Body of pancreas (tissue), 4 donors: Measurements from ENCODE around the gene GUCA2B. TPM values are rescaled to one million over a fixed set of nuclear protein-coding genes. Genes with fewer than 3 reads are reported as not detected.
A peak's percentile ranks its signal among the peaks of the same experiment; 100 is the strongest.

Experiments
- ATAC-seq: fragments of 150-250 bp; one replicate; pipeline ENCODE4 v1.9.1; 2016
- DNase-seq, 4 donors: peaks; one replicate each; pipeline ENCODE4 v3.0.0-alpha.2; 2019
- H3K27ac ChIP-seq, 4 donors: fragments of 200-600 bp; sonication (generic); 1 replicate in 3 of 4; 2 replicates in 1 of 4; pipeline versions ENCODE4 v1.5.1 to v1.6.1; 2016 to 2019; ENCODE audit warnings: mild to moderate bottlenecking in 1 of 4, mixed read lengths in 1 of 4, moderate library complexity in 1 of 4
- H3K27me3 ChIP-seq, 2 donors: fragments of 200-600 bp; sonication (generic); one replicate each; pipeline ENCODE4 v1.6.0; 2016; ENCODE audit warnings: mild to moderate bottlenecking in 1 of 2
- H3K36me3 ChIP-seq, 2 donors: fragments of 200-600 bp; sonication (generic); replicated peaks in 1 of 2; 2 replicates each; pipeline ENCODE4 v1.5.1; 2016; ENCODE audit warnings: low read depth in 2 of 2; ENCODE audit not compliant: insufficient read depth in 1 of 2
- H3K4me1 ChIP-seq: fragments of 200-600 bp; sonication (generic); one replicate; pipeline ENCODE4 v1.6.0; 2016
- H3K4me3 ChIP-seq, 2 donors: fragments of 200-600 bp; sonication (generic); 1 replicate in 1 of 2; 2 replicates in 1 of 2; pipeline ENCODE4 v1.5.1; 2016 to 2019
- H3K9me3 ChIP-seq, 3 donors: fragments of 200-600 bp; sonication (generic); 1 replicate in 2 of 3; 2 replicates in 1 of 3; pipeline ENCODE4 v1.5.1; 2016
- POLR2A ChIP-seq, 3 donors: fragments of 450-650 bp; IDR thresholded peaks; one replicate each; pipeline ENCODE4 v1.6.1; 2016; ENCODE audit warnings: antibody characterized with exemption in 3 of 3, mild to moderate bottlenecking in 2 of 3
- WGBS, 2 donors: methylation state at CpG; one replicate each; pipeline ENCODE4 v1.1.5; 2017; 5-methylcytosine and 5-hydroxymethylcytosine counted together
- intact Hi-C: fragments of 100-400 bp; cut with DNase I; formaldehyde crosslinking; loops from one replicate; pipeline ENCODE4 v1.15.1; 2023
- total RNA-seq, 2 donors: library from RNA; depleted of rRNA; stranded (reverse); fragments of >200 nt; gene quantifications; one replicate each; pipeline ENCODE4 v1.1.0, GENCODE V29; 2016
- TF ChIP-seq, protein P1 (sequence below), 7 experiments: fragments of 450-650 bp in 4 of 7; fragments of 200-600 bp in 3 of 7; sonication (generic) in 3 of 7; IDR thresholded peaks; one replicate each; pipeline ENCODE4 v1.5.1; 2016 to 2019; ENCODE audit warnings: antibody characterized with exemption in 7 of 7

Gene GUCA2B
- total RNA-seq, 2 donors from 2014 or later: not detected

DNA sequence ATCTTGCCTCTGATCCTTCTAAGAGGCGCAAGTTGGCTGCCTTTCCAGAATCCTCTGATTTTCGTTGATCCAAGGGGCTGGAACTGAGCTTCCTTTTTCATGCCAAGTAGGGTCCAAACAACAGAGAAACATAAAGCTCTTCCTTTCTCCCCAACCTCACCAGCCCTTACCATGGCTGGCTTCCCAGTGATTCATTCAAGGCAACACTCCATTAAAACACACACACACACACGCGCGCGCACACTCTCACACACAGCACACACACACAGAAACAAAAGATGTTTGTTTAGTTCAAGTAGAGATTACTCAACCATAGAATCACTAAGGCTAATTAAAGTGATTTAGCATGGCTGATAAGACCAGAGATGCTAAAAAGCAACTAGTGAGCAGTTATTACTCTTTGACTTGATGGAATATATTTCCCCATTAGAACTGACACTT lies 24.4 kb downstream of the GUCA2B start:
- Histone ChIP-seq H3K36me3 (peaks cover 0 to 3% of the 10 kb centered on the region in 2 donors), H3K27me3 (no peaks in the 10 kb centered on the region), H3K9me3 (no peaks in the 10 kb centered on the region), H3K4me3 (no peak overlapping the region), H3K27ac (peak overlapping the region in 1 of 4 donors; percentile 6), H3K4me1 (peaks cover 22% of the 10 kb centered on the region)
- 52 to 56% methylated on average over 6 of the region's 6 CpGs for WGBS, 2 donors
- no peak for ATAC-seq
- TF ChIP-seq POLR2A (IDR thresholded peaks at IDR 0.05): no peak
- TF ChIP-seq, protein P1, sequence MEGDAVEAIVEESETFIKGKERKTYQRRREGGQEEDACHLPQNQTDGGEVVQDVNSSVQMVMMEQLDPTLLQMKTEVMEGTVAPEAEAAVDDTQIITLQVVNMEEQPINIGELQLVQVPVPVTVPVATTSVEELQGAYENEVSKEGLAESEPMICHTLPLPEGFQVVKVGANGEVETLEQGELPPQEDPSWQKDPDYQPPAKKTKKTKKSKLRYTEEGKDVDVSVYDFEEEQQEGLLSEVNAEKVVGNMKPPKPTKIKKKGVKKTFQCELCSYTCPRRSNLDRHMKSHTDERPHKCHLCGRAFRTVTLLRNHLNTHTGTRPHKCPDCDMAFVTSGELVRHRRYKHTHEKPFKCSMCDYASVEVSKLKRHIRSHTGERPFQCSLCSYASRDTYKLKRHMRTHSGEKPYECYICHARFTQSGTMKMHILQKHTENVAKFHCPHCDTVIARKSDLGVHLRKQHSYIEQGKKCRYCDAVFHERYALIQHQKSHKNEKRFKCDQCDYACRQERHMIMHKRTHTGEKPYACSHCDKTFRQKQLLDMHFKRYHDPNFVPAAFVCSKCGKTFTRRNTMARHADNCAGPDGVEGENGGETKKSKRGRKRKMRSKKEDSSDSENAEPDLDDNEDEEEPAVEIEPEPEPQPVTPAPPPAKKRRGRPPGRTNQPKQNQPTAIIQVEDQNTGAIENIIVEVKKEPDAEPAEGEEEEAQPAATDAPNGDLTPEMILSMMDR (IDR thresholded peaks at IDR 0.05): no peak
- peak in 1 of 4 donors; percentile 28 for DNase-seq
- intact Hi-C loops: no loop called here

DNA sequence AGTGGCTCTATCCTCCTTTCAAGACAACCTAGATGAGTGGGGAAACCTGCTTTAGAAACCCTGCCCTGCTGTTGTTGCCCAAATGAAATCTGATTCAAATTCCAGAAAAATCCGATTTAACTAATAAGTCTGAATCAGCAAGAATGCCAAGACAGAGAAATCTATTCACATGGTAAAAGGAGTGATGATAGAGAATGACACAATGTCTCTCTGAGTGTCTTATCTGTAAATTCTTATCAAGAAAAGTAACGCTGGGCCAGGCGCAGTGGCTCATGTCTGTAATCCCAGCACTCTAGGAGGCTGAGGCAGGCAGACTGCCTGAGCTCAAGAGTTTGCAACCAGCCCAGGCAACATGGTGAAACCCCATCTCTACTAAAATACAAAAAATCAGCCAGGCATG lies 25.0 kb downstream of the GUCA2B start:
- no peaks in the 10 kb centered on the region for H3K9me3 ChIP-seq
- H3K27me3 ChIP-seq: no peaks in the 10 kb centered on the region
- no peak overlapping the region for H3K27ac ChIP-seq
- H3K36me3 ChIP-seq: peaks cover 0 to 3% of the 10 kb centered on the region in 2 donors
- DNase-seq (no peak), ATAC-seq (no peak)
- WGBS, 2 donors: 27 to 40% methylated on average over 3 of the region's 3 CpGs
- H3K4me3 ChIP-seq: no peak overlapping the region
- intact Hi-C loops: no loop called here
- TF ChIP-seq, protein P1 (IDR thresholded peaks at IDR 0.05): no peak
- no peak for TF ChIP-seq POLR2A (IDR thresholded peaks at IDR 0.05)
- H3K4me1 ChIP-seq: peaks cover 15% of the 10 kb centered on the region

DNA sequence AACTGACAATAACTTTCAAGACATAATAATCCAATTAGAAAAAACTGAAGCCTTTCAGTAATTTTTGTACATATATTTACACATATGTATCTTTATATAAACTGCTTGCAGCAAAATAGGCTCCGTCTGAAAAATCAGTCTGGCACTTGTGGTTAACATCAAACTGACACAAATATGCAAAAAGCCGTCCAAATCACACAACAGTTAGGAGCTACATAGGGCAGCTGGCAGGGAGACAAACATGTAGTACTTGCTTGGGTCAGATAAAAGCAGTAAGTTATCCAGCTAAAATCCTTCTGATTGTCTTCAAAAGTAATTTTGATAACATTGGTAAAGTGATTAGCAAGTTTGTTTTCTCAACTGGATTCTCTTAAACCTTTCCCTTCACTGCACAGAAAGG lies 26.1 kb downstream of the GUCA2B start:
- 11 to 16% methylated on average over 2 of the region's 2 CpGs for WGBS, 2 donors
- ATAC-seq (no peak), DNase-seq (no peak)
- intact Hi-C loops: no loop called here
- no peak overlapping the region for H3K27ac ChIP-seq
- H3K36me3 ChIP-seq: peaks cover 0 to 3% of the 10 kb centered on the region in 2 donors
- no peak for TF ChIP-seq POLR2A (IDR thresholded peaks at IDR 0.05)
- TF ChIP-seq, protein P1 (IDR thresholded peaks at IDR 0.05): no peak
- H3K27me3 ChIP-seq: no peaks in the 10 kb centered on the region
- H3K4me1 ChIP-seq: peaks cover 8% of the 10 kb centered on the region
- H3K4me3 ChIP-seq: no peak overlapping the region
- H3K9me3 ChIP-seq: no peaks in the 10 kb centered on the region

DNA sequence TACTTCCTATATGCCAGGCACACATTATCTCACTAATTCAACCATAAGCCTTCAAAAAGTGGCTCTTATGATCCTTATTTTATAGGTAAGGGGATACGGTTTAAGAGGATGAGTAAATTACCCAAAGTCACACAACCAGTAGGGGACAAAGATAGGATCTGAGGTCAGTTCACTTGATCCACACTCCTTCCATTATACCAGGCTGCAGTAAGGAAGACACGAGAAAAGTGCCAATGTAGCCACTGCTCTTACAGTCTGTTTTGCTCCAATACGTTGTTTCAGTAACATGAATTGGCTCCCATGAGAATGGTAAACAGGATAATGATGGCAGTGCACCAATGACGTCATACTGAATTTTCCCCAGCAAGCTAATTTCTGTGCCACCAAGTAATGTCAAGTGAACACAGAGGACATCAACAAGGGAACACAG lies 26.7 kb downstream of the GUCA2B start:
- H3K9me3 ChIP-seq: no peaks in the 10 kb centered on the region
- H3K4me3 ChIP-seq: no peak overlapping the region
- peaks cover 8% of the 10 kb centered on the region for H3K4me1 ChIP-seq
- intact Hi-C loops: loop anchor here (10.0 kb wide), 1 partner anchor 125 kb away; no protein-coding TSS in a partner anchor
- peaks cover 0 to 3% of the 10 kb centered on the region in 2 donors for H3K36me3 ChIP-seq
- TF ChIP-seq, protein P1 (IDR thresholded peaks at IDR 0.05): no peak
- TF ChIP-seq POLR2A (IDR thresholded peaks at IDR 0.05): no peak
- H3K27me3 ChIP-seq: no peaks in the 10 kb centered on the region
- H3K27ac ChIP-seq: no peak overlapping the region
- ATAC-seq: no peak
- 77 to 79% methylated on average over 4 of the region's 4 CpGs for WGBS, 2 donors
- DNase-seq: no peak

DNA sequence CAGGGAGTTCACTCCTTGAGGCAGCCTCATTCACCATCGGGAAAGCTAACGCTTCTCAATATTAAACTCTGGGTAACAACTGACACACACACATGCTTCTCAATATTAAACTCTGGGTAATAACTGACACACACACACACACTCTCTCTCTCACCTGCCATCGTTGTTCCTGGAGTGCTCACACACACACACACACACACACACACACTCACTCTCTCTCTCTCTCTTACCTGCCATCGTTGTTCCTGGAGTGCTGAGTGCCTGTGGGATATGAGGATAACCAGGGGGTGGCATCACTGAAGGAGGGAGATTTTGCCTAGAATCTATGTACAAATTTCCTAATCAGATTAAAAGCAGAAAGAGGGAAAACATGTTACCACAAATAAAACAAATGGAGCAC lies 28.5 kb downstream of the GUCA2B start:
- intact Hi-C loops: loop anchor here (10.0 kb wide), 1 partner anchor 123 kb away; no protein-coding TSS in a partner anchor

More for the DNA sequence above, 28.5 kb downstream of the GUCA2B start:
- H3K27me3 ChIP-seq: no peaks in the 10 kb centered on the region
- 72 to 74% methylated on average over 4 of the region's 4 CpGs for WGBS, 2 donors
- DNase-seq: no peak
- peaks cover 0 to 5% of the 10 kb centered on the region in 2 donors for H3K36me3 ChIP-seq
- ATAC-seq: no peak
- no peak overlapping the region for H3K4me3 ChIP-seq
- peaks cover 8% of the 10 kb centered on the region for H3K4me1 ChIP-seq
- H3K9me3 ChIP-seq: no peaks in the 10 kb centered on the region
- H3K27ac ChIP-seq: no peak overlapping the region
- TF ChIP-seq, protein P1 (IDR thresholded peaks at IDR 0.05): no peak
